Breast epithelium (tissue), 3 donors: ENCODE measurements around the gene NEURL1B.

ENCODE experiments used
- POLR2A ChIP-seq: fragments of 450-650 bp; IDR thresholded peaks from one replicate; pipeline ENCODE4 v1.6.1; 2016; ENCODE audit warnings: antibody characterized with exemption, mild to moderate bottlenecking, moderate library complexity
- POLR2AphosphoS5 ChIP-seq, 3 donors: sonication (generic); formaldehyde crosslinking; IDR thresholded peaks; one replicate each; pipeline ENCODE4 v1.6.1; 2017; ENCODE audit warnings: antibody characterized with exemption in 3 of 3
- TF ChIP-seq, protein P1 (sequence below), 3 donors: fragments of 450-650 bp; IDR thresholded peaks; one replicate each; pipeline ENCODE4 v1.5.1; 2016 to 2017; ENCODE audit warnings: antibody characterized with exemption in 3 of 3, mild to moderate bottlenecking in 3 of 3, moderate library complexity in 3 of 3

DNA sequence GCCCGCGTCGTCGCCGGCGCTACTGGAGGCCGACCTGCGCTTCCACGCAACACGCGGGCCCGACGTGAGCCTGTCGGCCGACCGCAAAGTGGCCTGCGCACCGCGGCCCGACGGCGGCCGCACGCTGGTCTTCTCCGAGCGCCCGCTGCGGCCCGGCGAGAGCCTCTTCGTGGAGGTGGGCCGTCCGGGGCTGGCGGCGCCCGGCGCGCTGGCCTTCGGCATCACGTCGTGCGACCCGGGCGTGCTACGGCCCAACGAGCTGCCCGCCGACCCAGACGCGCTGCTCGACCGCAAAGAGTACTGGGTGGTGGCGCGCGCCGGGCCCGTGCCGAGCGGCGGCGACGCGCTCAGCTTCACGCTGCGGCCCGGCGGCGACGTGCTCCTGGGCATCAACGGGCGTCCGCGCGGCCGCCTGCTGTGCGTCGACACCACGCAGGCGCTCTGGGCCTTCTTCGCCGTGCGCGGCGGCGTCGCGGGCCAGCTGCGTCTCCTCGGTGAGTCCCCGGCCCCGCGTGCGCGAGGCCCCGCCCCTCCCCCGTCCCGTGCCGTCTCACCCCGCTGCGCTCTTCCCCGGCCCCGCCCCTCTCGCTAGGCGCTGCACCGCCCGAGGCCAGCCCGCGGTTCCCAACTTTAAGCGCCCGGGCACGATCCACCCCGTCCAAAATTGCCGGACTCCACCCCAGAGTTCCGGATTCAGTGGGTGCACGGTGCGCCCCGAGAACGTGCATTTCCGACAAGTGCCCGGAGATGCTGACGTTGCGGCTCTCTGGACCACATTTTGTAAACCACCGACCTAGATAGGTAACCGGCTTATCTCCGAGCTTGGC lies 42.8 kb downstream of the NEURL1B start:
- TF ChIP-seq, protein P1, sequence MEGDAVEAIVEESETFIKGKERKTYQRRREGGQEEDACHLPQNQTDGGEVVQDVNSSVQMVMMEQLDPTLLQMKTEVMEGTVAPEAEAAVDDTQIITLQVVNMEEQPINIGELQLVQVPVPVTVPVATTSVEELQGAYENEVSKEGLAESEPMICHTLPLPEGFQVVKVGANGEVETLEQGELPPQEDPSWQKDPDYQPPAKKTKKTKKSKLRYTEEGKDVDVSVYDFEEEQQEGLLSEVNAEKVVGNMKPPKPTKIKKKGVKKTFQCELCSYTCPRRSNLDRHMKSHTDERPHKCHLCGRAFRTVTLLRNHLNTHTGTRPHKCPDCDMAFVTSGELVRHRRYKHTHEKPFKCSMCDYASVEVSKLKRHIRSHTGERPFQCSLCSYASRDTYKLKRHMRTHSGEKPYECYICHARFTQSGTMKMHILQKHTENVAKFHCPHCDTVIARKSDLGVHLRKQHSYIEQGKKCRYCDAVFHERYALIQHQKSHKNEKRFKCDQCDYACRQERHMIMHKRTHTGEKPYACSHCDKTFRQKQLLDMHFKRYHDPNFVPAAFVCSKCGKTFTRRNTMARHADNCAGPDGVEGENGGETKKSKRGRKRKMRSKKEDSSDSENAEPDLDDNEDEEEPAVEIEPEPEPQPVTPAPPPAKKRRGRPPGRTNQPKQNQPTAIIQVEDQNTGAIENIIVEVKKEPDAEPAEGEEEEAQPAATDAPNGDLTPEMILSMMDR (IDR thresholded peaks at IDR 0.05) = no peak
- no peak for TF ChIP-seq POLR2A
- no peak for TF ChIP-seq POLR2AphosphoS5 (IDR thresholded peaks at IDR 0.05)
